ENCODE measurements around the gene TM6SF1.
A peak's percentile ranks its signal among the peaks of the same experiment; 100 is the strongest.
"Not testable (repeated sequence)": the region's sequence is repeated elsewhere in the genome, so short reads cannot be mapped to it uniquely, and the experiment has no call there.

The TM6SF1 gene

DNA sequence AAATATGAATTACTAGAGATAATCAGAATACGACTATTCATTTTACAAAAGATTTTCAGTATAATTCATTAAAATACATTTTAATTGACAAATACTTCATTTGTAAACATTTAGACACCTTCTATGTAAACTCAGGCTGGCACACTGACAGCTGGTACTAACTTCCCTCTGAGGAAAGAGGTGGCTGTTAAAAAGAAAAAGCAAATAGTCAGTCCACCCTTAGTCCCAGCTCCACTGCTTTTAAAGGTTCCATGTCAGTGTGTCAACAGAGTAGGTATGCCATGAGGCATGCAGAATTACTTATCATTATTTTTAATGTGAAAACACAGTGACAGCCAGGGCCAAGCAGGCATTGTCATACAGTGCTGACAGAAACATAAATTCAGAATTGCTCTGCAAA lies 16.1 kb downstream of the TM6SF1 start:
- no peaks in the 10 kb centered on the region for H3K36me3 Mint-ChIP-seq
- no peak overlapping the region for H3K27ac Mint-ChIP-seq
- H3K9me3 Mint-ChIP-seq: no peaks in the 10 kb centered on the region
- no peaks in the 10 kb centered on the region for H3K27me3 Mint-ChIP-seq
- no peak overlapping the region for H3K4me3 Mint-ChIP-seq
- H3K4me1 Mint-ChIP-seq: no peaks in the 10 kb centered on the region

DNA sequence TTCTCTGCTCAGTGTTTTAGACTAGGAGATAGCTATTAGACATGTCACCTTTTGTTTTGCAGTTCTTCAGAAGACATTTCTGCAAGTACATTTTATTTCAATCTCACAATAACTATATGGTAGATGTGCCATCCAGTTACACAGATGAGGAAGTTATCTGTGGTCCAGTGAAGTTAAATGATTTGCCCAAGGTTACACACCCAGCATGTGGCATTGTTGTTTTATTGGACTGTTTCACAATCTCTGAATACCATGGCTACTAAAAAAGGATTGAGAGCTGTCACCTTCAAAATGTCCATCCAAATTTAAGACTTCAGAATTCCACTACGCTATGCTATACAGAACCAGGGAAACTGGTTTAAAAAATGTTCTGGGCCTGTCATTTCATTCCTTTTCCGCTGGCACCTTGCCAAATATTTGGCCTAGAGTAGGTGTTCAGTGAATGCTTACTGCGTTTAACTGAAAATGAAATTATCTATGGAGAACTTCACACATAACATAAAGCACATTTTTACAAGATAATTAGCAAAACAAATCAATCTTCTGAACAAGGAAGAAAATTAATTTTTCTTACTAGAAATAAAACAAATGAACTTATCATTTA lies 20.2 kb downstream of the TM6SF1 start:
- Mint-ChIP-seq H3K27ac (no peak overlapping the region), H3K9me3 (no peaks in the 10 kb centered on the region), H3K36me3 (no peaks in the 10 kb centered on the region), H3K27me3 (no peaks in the 10 kb centered on the region), H3K4me1 (no peaks in the 10 kb centered on the region), H3K4me3 (no peak overlapping the region)

DNA sequence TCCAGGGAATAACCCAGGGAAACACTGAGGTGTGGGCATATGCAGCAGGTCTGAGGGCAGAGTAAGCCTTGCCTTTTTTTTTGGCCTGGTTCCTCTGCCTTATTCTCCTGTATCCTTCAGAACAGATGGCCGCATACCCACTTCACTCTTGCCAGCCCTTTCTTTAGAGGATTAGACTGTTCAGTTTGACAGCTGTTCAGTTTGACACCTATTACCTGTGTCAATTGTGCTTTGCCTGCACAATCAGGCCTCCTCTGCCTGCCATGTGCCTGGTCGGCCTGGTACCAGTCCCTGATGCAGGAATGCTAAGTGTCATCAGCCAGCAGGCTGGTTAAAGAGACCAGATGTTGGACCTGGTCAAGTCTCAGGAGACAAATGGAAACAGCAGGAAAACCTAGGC lies 22.3 kb downstream of the TM6SF1 start:
- no peaks in the 10 kb centered on the region for H3K27me3 Mint-ChIP-seq
- no peak overlapping the region for H3K27ac Mint-ChIP-seq

DNA sequence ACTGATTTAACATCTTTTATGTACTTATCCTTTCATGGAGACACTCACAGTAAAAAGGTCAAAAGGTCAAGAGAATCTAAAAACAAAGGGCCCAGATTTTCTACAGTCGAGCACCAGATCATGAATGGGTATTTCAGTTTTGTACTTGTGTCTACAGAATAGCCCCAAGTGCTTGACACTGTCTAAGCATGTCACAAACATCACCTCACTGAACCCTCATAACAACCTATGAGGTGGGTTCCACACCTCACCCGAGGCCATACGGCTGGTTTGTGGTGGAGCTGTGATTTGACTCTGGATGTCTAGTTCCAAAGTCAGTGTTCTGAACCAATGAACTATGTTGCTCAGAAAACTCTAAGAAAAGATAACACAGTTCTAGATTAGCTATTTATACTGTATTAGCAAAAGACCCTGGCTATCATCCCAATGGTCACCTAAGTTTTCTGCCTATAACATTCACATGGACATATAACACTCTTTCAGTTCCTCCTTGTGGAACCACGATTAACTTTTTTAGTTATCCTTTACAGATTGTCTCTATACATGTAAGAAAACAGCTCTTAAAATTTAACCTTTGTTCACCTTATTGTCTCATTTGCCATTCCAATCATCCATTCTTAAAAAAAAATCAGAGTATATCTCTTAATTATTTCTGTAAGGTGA lies 25.5 kb downstream of the TM6SF1 start:
- Mint-ChIP-seq H3K36me3 (peaks cover 2% of the 10 kb centered on the region), H3K4me3 (no peak overlapping the region), H3K27ac (no peak overlapping the region), H3K27me3 (no peaks in the 10 kb centered on the region), H3K9me3 (no peaks in the 10 kb centered on the region), H3K4me1 (no peaks in the 10 kb centered on the region)

More for the DNA sequence above, 22.3 kb downstream of the TM6SF1 start:
- Mint-ChIP-seq H3K9me3 (no peaks in the 10 kb centered on the region), H3K36me3 (no peaks in the 10 kb centered on the region), H3K4me1 (no peaks in the 10 kb centered on the region), H3K4me3 (no peak overlapping the region)

DNA sequence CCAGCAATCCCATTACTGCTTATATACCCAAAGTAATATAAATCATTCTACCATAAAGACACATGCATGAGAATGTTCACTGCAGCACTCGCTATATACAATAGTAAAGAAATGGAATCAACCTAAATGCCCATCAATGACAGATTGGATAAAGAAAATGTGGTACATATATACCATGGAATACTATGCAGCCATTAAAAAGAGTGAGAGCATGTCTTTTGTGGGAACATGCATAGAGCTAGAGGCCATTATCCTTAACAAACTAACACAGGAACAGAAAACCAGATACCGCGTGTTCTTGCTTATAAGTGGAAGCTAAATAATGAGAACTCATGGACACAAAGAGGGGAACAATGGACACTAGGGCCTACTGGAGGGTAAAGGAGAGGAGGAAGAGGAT lies 34.7 kb downstream of the TM6SF1 start:
- not testable (repeated sequence) for H3K4me1 Mint-ChIP-seq, H3K9me3 Mint-ChIP-seq, H3K27me3 Mint-ChIP-seq, H3K27ac Mint-ChIP-seq, H3K4me3 Mint-ChIP-seq, H3K36me3 Mint-ChIP-seq

DNA sequence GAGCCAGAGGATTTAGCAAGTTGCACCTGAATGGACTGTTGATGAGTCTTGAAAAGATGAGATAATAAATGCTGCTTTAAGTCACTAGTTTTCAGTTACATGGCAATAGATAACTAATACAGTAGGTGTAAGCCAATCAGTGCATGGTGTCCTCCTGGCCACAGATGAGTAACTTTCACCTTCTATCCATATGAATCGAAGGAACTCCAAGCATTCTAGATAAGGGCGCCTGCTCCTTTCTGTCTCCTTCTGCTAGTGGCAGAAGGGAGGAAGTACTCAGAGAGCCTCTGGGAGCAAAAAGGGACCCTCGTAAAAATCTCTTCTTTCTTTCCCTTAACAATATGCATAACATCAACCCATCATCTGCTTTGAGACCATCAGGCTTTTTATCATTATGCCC lies 37.3 kb downstream of the TM6SF1 start:
- H3K36me3 Mint-ChIP-seq: peaks cover 8% of the 10 kb centered on the region
- no peaks in the 10 kb centered on the region for H3K4me1 Mint-ChIP-seq
- no peak overlapping the region for H3K4me3 Mint-ChIP-seq
- H3K27me3 Mint-ChIP-seq: peaks cover 2% of the 10 kb centered on the region
- peaks cover 5% of the 10 kb centered on the region for H3K9me3 Mint-ChIP-seq
- no peak overlapping the region for H3K27ac Mint-ChIP-seq

DNA sequence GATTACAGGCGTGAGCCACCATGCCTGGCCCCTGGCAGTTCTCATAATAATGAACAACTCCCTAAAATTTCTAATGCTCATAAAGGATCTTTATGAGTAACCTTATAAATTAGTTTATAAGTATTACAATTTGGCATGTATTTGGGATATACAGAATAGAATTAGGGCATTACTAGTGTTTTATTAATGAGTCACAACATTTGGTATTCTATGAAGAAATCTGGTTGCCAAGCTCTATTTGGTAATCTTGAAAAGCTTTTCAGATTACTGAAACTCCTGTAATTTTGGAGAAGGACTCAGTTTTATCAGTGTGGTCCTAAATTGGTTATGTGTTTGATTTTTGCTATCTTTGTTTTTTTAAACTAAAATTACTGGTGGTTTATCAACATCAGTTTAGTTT lies 45.8 kb downstream of the TM6SF1 start:
- no peaks in the 10 kb centered on the region for H3K36me3 Mint-ChIP-seq
- no peaks in the 10 kb centered on the region for H3K4me1 Mint-ChIP-seq

DNA sequence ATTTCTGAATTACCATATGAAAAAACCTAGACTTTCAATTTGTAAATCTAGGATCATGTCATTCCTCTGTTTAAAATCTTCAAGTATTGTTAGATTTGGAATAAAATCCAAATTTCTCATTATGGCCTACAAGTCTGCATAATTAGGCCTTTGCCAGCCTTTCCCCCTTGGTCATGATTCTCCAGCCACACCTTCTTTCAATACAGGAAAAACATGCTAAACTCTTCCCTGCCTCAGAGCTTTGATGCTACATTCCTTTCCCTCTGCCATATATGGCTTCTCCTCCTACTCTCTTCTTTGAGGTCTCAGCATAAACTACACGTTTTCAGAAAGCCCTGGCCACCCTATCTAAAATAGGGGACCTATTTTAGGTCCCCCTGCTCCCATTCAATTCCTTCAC lies 48.5 kb downstream of the TM6SF1 start:
- Mint-ChIP-seq H3K4me1 (no peaks in the 10 kb centered on the region), H3K27ac (no peak overlapping the region)

More for the DNA sequence above, 45.8 kb downstream of the TM6SF1 start:
- no peak overlapping the region for H3K27ac Mint-ChIP-seq
- no peaks in the 10 kb centered on the region for H3K9me3 Mint-ChIP-seq
- H3K4me3 Mint-ChIP-seq: no peak overlapping the region
- no peaks in the 10 kb centered on the region for H3K27me3 Mint-ChIP-seq

DNA sequence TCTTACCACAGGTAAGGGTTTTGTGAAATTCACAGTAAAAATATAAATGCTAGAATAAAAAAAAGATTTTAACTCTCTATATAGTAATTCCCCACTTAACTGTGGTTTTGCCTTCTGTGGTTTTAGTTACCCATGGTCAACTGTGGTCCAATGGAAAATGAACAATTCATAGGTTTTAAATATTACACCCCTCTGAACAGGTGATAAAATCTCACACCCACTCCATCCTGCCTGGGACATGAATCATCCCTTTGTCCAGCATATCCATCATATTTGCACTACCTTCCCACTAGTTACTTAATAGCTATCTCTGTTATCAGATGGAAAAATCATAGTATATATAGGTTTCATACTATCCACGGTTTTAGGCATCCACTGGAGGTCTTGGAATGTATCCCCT lies 50.9 kb downstream of the TM6SF1 start:
- no peak overlapping the region for H3K27ac Mint-ChIP-seq
- peaks cover 8% of the 10 kb centered on the region for H3K4me1 Mint-ChIP-seq
- peaks cover 2% of the 10 kb centered on the region for H3K36me3 Mint-ChIP-seq
- H3K4me3 Mint-ChIP-seq: no peak overlapping the region
- H3K9me3 Mint-ChIP-seq: no peaks in the 10 kb centered on the region
- H3K27me3 Mint-ChIP-seq: peaks cover 9% of the 10 kb centered on the region

More for the DNA sequence above, 48.5 kb downstream of the TM6SF1 start:
- Mint-ChIP-seq H3K27me3 (peaks cover 7% of the 10 kb centered on the region), H3K9me3 (no peaks in the 10 kb centered on the region), H3K36me3 (peaks cover 2% of the 10 kb centered on the region), H3K4me3 (no peak overlapping the region)

DNA sequence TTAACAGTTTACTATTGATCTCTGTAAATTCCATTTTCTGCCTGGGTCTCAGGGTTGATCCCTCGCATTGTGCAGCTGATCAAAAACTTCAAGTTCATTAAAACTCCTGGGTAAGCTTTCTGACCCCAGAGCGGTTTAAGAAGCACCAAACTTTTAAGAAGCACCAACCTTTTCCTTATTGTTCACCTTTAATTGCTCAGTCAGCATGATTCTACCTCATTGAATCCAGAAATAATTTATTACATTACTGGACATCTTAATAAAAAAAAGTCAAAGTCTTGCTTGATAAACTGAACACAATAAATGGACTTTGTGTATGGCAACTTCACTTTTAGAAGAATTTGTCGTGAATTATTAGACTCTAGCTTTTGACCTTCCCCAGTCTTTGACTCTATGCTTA lies 53.3 kb downstream of the TM6SF1 start:
- H3K36me3 Mint-ChIP-seq: peaks cover 2% of the 10 kb centered on the region

DNA sequence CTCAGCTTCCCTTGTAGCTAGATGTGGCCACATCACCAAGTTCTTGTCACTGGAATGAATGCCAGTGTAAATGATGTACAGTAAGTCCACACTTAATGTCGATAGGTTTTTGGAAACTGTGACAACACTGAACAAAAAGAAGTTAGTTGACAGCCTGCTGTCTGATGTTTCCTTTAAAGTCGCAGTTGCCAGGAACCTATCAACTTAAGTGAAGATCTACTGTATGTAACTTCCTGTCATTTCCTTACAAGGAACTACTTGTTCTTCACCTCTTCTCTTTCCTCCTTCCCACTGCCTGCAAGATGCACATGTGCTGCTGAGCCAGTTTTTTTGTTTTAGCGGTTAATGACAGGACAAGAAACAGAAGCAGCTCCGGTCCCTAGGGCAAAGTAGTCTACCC lies 55.6 kb downstream of the TM6SF1 start:
- peak overlapping the region; percentile 71 for H3K4me3 Mint-ChIP-seq
- peaks cover 11% of the 10 kb centered on the region for H3K9me3 Mint-ChIP-seq
- peaks cover 14% of the 10 kb centered on the region for H3K27me3 Mint-ChIP-seq
- peak overlapping the region; percentile 47 for H3K27ac Mint-ChIP-seq
- H3K36me3 Mint-ChIP-seq: peaks cover 12% of the 10 kb centered on the region
- peaks cover 21% of the 10 kb centered on the region for H3K4me1 Mint-ChIP-seq

More for the DNA sequence above, 53.3 kb downstream of the TM6SF1 start:
- peaks cover 21% of the 10 kb centered on the region for H3K4me1 Mint-ChIP-seq
- no peaks in the 10 kb centered on the region for H3K9me3 Mint-ChIP-seq
- no peak overlapping the region for H3K4me3 Mint-ChIP-seq
- no peak overlapping the region for H3K27ac Mint-ChIP-seq
- H3K27me3 Mint-ChIP-seq: peaks cover 11% of the 10 kb centered on the region

DNA sequence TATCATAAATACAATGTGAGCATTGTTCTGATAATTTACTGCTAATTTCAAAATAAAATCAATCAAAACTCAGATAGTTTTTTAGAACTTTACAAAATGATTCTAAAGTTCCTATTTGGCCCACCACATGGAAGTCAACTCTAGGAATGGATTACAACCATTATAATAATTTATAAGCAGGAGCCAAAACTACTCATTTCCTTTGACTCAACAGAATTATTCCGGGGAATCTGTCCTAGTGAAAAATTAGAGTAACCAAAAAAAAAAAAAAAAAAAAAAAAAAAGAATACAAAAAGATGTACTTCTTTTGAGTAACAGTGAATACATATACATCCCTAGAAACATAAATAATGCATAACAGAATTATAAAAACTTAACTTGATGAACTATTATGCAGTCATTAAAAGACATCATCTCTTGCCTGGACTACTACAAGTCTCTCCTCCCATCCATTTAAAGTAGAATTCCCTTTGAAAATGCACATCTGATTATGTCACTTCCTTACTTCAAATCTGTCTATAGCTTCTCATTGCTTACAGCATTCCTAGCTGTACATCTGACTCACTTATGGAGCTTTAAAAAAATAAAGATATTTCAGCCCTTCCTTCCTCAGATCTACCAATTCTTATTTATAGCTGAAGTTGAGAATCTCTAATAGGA lies 56.8 kb downstream of the TM6SF1 start:
- H3K4me1 Mint-ChIP-seq: peaks cover 21% of the 10 kb centered on the region
- peaks cover 14% of the 10 kb centered on the region for H3K36me3 Mint-ChIP-seq
- peak overlapping the region; percentile 67 for H3K4me3 Mint-ChIP-seq
- H3K27ac Mint-ChIP-seq: peak overlapping the region; percentile 33
- peaks cover 23% of the 10 kb centered on the region for H3K9me3 Mint-ChIP-seq
- H3K27me3 Mint-ChIP-seq: peaks cover 14% of the 10 kb centered on the region

DNA sequence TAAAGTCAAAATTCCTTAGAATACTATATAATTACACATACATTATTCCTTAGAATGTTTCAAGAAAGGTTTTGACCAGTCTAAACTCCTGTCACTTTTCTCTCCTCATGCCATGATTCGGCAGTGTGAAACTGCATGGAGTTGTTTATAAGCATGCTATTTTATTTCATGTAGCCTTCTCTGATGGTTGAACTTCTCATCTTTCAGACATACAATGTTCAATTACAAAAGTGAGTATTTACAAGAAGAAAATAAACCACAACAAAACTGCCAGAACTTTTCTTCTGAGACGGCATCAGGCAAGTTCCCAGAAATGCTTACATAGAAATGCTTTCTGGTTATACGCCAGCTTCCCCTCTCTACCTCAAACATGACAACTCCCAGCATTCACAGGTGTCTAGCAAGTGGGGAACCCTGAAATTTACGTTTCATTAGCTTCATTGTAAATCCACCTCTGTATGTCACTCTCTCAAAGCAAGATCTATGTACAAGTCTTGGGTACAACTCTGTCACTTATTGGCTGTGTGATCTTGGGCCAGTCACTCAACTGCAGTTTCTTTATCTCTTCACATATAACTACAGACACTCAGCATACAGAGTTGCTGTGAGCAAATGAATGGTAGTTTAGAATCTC lies 57.4 kb downstream of the TM6SF1 start:
- Mint-ChIP-seq H3K36me3 (peaks cover 11% of the 10 kb centered on the region), H3K4me1 (peaks cover 21% of the 10 kb centered on the region), H3K4me3 (peak overlapping the region; percentile 67), H3K27ac (peak overlapping the region; percentile 92), H3K9me3 (peaks cover 23% of the 10 kb centered on the region), H3K27me3 (peaks cover 10% of the 10 kb centered on the region)

DNA sequence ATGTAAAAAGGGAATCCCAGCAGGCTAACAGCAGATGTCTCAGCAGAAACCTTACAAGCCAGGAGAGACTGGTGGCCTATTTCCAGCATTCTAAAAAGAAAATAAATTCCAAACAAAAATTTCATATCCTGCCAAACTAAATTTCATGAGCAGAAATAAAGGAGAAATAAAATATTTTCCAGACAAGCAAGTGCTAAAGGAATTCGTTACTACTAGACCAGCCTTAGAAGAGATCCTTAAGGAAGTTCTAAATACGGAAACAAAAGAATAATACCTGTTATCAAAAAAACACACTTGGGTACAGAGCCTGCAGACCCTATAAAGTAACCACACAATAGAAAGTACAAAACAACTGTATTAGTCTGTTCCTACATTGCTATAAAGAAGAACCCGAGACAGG lies 58.8 kb downstream of the TM6SF1 start:
- Mint-ChIP-seq H3K27ac (no peak overlapping the region), H3K36me3 (peaks cover 11% of the 10 kb centered on the region), H3K4me1 (peaks cover 21% of the 10 kb centered on the region), H3K9me3 (peaks cover 23% of the 10 kb centered on the region), H3K4me3 (no peak overlapping the region), H3K27me3 (peaks cover 9% of the 10 kb centered on the region)

DNA sequence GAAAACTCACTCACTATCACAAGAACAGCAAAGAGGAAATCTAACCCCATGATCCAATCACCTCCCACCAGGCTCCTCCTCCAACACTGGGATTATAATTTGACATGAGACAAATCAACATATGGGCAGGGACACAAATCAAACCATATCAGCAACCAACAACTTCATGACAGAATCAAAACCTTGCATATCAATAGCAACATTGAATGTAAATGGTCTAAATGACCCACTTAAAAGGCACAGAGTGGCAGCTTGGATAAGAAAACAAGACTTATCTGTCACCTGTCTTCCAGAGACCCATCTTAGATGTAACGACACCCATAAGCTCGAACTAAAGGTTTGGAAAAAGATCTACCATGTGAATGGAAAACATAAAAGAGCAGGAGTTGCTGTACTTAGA lies 59.4 kb downstream of the TM6SF1 start:
- peaks cover 11% of the 10 kb centered on the region for H3K36me3 Mint-ChIP-seq
- peaks cover 21% of the 10 kb centered on the region for H3K4me1 Mint-ChIP-seq
- H3K9me3 Mint-ChIP-seq: peaks cover 23% of the 10 kb centered on the region
- no peak overlapping the region for H3K4me3 Mint-ChIP-seq
- H3K27me3 Mint-ChIP-seq: peaks cover 9% of the 10 kb centered on the region
- H3K27ac Mint-ChIP-seq: no peak overlapping the region

DNA sequence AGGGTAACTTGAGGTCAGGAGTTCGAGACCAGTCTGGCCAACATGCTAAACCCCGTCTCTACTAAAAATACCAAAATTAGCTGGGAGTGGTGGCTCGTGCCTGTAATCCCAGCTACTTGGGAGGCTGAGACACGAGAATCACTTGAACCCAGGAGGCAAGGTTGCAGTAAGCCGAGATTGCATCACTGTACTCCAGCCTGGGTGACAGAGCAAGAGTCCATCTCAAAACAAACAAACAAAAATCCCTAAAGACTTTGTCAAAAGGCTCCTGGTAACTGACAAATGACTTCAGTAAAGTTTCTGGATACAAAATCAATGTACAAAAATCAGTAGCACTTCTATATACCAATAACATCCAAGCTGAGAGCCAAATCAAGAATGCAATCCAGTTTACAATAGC lies 62.1 kb downstream of the TM6SF1 start:
- Mint-ChIP-seq H3K9me3 (peaks cover 23% of the 10 kb centered on the region), H3K36me3 (peaks cover 11% of the 10 kb centered on the region)
- H3K4me3 Mint-ChIP-seq, H3K27me3 Mint-ChIP-seq, H3K27ac Mint-ChIP-seq, H3K4me1 Mint-ChIP-seq: not testable (repeated sequence)
